ENCODE measurements around the gene PIGM. TPM values are rescaled to one million over a fixed set of nuclear protein-coding genes. Genes with fewer than 3 reads are reported as not detected.

PIGM gene
- total RNA-seq (2022; extraction: Qiagen RNA extraction; ENCODE audit: low read depth), result 4.3 to 5.2 TPM (median 4.9 TPM) in 5 replicates

DNA sequence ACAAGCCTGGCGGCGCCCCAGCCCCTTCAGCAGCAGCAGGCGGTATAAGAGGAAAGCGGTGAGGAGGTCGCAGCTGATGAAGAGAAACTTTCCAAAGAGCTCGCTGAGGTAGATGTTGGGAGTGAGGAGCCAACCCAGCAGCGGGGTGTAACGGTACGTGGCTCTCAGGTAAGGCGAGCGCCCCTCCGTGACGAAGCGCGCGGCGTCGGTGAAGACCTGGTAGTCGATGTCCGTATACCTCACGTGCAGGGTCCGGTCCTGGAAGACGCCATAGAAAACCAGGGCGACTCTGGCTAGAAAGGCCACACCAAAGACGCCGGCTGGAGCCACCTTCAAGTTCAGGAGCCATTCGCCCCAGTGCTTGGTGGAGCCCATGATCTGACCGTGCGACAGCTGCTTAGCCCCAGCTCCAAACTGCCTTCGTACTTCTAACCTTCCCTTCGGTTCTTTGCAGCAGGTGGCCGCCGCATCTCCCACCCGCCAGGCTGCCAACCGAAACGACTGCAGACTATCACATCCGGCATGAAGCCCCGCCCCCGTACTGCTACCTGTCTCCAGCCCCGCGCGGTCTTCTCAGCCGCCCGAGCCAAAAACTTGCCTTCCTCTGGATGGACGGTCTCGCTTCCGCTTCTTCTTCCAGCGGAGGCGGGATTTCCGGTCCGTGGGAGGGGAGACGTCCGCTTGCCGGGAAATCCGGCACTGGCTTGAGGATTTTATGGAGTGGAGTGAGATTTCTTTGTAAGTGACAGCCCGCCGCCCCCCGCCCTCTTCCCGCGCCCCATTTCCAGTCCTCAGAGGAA is at the start of gene PIGM:
TSS of gene PIGM (minus strand) at position 626 of the 800 bp plus-strand sequence. CDS start at position 375, 251 bp downstream.

GRCh38 chr1:160081261-160081936 is 49.6 kb upstream of the PIGM start, which contains the start of gene KCNJ9:
Gene KCNJ9 (plus strand): TSS chr1:160081538. CDS start chr1:160084031, 2,493 bp downstream.

GRCh38 chr1:160069460-160070231 is 37.9 kb upstream of the PIGM start, which contains the start of gene KCNJ10:
Gene KCNJ10 (minus strand): TSS chr1:160070160. CDS start chr1:160042532, 27,628 bp downstream.

Other genes starting within 250 kb of the PIGM start
- gene FCRL6, start 229.6 kb downstream of the PIGM start, total RNA-seq (2022; extraction: Qiagen RNA extraction; ENCODE audit: low read depth), result not detected in 5 replicates
- not detected in 5 replicates for gene SLAMF8, start 205.1 kb downstream of the PIGM start, total RNA-seq (2022; extraction: Qiagen RNA extraction; ENCODE audit: low read depth)
- 0.06 to 0.07 TPM in 2 of 5 replicates, not detected in the others for gene VSIG8, start 169.3 kb downstream of the PIGM start, total RNA-seq (2022; extraction: Qiagen RNA extraction; ENCODE audit: low read depth)
- gene CFAP45, start 131.8 kb downstream of the PIGM start, total RNA-seq (2022; extraction: Qiagen RNA extraction; ENCODE audit: low read depth), result 0.50 to 1.5 TPM (median 0.70 TPM) in 5 replicates
- gene TAGLN2, start 106.5 kb downstream of the PIGM start, total RNA-seq (2022; extraction: Qiagen RNA extraction; ENCODE audit: low read depth), result 1,033 to 1,078 TPM (median 1,056 TPM) in 5 replicates
- gene IGSF9, start 86.4 kb downstream of the PIGM start, total RNA-seq (2022; extraction: Qiagen RNA extraction; ENCODE audit: low read depth), result 0.20 to 0.32 TPM (median 0.29 TPM) in 5 replicates
- gene SLAMF9, start 77.8 kb downstream of the PIGM start, total RNA-seq (2022; extraction: Qiagen RNA extraction; ENCODE audit: low read depth), result 0.17 to 0.41 TPM (median 0.31 TPM) in 5 replicates
- gene KCNJ10, start 38.2 kb upstream of the PIGM start, total RNA-seq (2022; extraction: Qiagen RNA extraction; ENCODE audit: low read depth), result 0.02 TPM in 1 of 5 replicates, not detected in the others
- gene KCNJ9, start 49.5 kb upstream of the PIGM start, total RNA-seq (2022; extraction: Qiagen RNA extraction; ENCODE audit: low read depth), result not detected in 5 replicates
- 6.4 to 9.9 TPM (median 8.2 TPM) in 5 replicates for gene IGSF8, start 66.6 kb upstream of the PIGM start, total RNA-seq (2022; extraction: Qiagen RNA extraction; ENCODE audit: low read depth)
- gene ATP1A2, start 83.8 kb upstream of the PIGM start, total RNA-seq (2022; extraction: Qiagen RNA extraction; ENCODE audit: low read depth), result 0.02 to 0.06 TPM (median 0.03 TPM) in 3 of 5 replicates, not detected in the others
- gene ATP1A4, start 119.6 kb upstream of the PIGM start, total RNA-seq (2022; extraction: Qiagen RNA extraction; ENCODE audit: low read depth), result not detected in 5 replicates
- not detected in 5 replicates for gene CASQ1, start 158.6 kb upstream of the PIGM start, total RNA-seq (2022; extraction: Qiagen RNA extraction; ENCODE audit: low read depth)
- gene PEA15, start 173.4 kb upstream of the PIGM start, total RNA-seq (2022; extraction: Qiagen RNA extraction; ENCODE audit: low read depth), result 190 to 235 TPM (median 206 TPM) in 5 replicates
- gene DCAF8, start 230.6 kb upstream of the PIGM start, total RNA-seq (2022; extraction: Qiagen RNA extraction; ENCODE audit: low read depth), result 41.2 to 58.7 TPM (median 53.4 TPM) in 5 replicates